Panc1 (cell line): ENCODE data around the gene CACNA1D.

Source experiments
- CTCF ChIP-seq: fragments of 450-650 bp; IDR thresholded peaks from 2 replicates; pipeline ENCODE4 v1.5.1; 2017; ENCODE audit warnings: mild to moderate bottlenecking
- REST ChIP-seq, 2 experiments: IDR thresholded peaks; 2 replicates each; pipeline ENCODE4 v1.6.1; 2011 to 2012; ENCODE audit warnings: low read depth in 2 of 2, control low read depth in 1 of 2, low read length in 1 of 2, mild to moderate bottlenecking in 1 of 2, moderate library complexity in 1 of 2; ENCODE audit not compliant: insufficient read depth in 1 of 2

- no peak for TF ChIP-seq REST (IDR thresholded peaks at IDR 0.05; ENCODE audit: insufficient read depth in 1 of 2, low read depth in 2 of 2, low read length in 1 of 2)
- peak; percentile 52 for TF ChIP-seq CTCF
Observed at GRCh38 chr3:53845103-53845880, 350.9 kb downstream of the CACNA1D start.
